ENCODE results near the gene NLRP12. TPM values are rescaled to one million over a fixed set of nuclear protein-coding genes. Genes with fewer than 3 reads are reported as not detected.
"Not testable (repeated sequence)": the region's sequence is repeated elsewhere in the genome, so short reads cannot be mapped to it uniquely, and the experiment has no call there.

The NLRP12 gene
- total and polyA plus RNA-seq, 10 of the 15 experiments (the other 5 are each of a cell fraction or from before 2014, with no cell fraction given): not detected

- no peak for TF ChIP-seq USF1 (IDR thresholded peaks at IDR 0.05; ENCODE audit: borderline replicate concordance, extremely low read length, insufficient read depth, low read depth, low read length)
- no peak for TF ChIP-seq RB1 (IDR thresholded peaks at IDR 0.05; ENCODE audit: borderline replicate concordance)
Observed at GRCh38 chr19:53775524-53775923, 48.6 kb downstream of the NLRP12 start (continued).

- RAD21 ChIA-PET (ENCODE audit: unreplicated experiment); intact Hi-C loops (cut with micrococcal nuclease; ENCODE audit: unreplicated experiment); POLR2A ChIA-PET; H3K9me3 ChIP-seq (replicated peaks; ENCODE audit: control insufficient read depth, insufficient read depth, low read length); H3K9ac ChIP-seq (ENCODE audit: control insufficient read depth, insufficient read depth, low read length); H3K4me1 ChIP-seq (ENCODE audit: control insufficient read depth, insufficient read depth, low read length); H3K4me2 ChIP-seq (ENCODE audit: control insufficient read depth, insufficient read depth); H3K4me3 ChIP-seq; H4K20me1 ChIP-seq (ENCODE audit: control insufficient read depth, insufficient read depth); in situ Hi-C loops (cut with MboI); SMC1A ChIA-PET (ENCODE audit: uncharacterized antibody, unreplicated experiment); H3K27me3 ChIP-seq (replicated peaks in 1 of 2; ENCODE audit: control insufficient read depth in 2 of 2, insufficient read depth in 2 of 2, low read length in 1 of 2); ATAC-seq; H3K79me2 ChIP-seq (ENCODE audit: control insufficient read depth, insufficient read depth, low read length); DNase-seq (ENCODE audit: low read depth, low spot score); FAIRE-seq; H2AFZ ChIP-seq (ENCODE audit: control insufficient read depth, low read depth, low read length); H3K27ac ChIP-seq (ENCODE audit: control insufficient read depth, insufficient read depth); H3K36me3 ChIP-seq (ENCODE audit: control insufficient read depth in 2 of 2, insufficient read depth in 2 of 2, low read length in 1 of 2); BruUV-seq (replicated peaks): not testable (repeated sequence)
- CTCF ChIA-PET: interaction anchor here (1.0 kb wide), 1 partner anchor 19 kb away, joined by 4 read pairs; no protein-coding TSS in a partner anchor
- WGBS (ENCODE audit: insufficient coverage, insufficient replicate concordance, low lambda C conversion rate, missing lambda C conversion rate): 44% methylated on average over 7 of the region's 7 CpGs
Observed at GRCh38 chr19:53774491-53774890, 49.6 kb downstream of the NLRP12 start.

- Histone ChIP-seq H3K79me2 (ENCODE audit: control insufficient read depth, insufficient read depth, low read length) (no peaks in the 10 kb centered on the region), H3K27ac (ENCODE audit: control insufficient read depth, insufficient read depth) (no peak overlapping the region), H4K20me1 (ENCODE audit: control insufficient read depth, insufficient read depth) (no peaks in the 10 kb centered on the region), H3K9ac (ENCODE audit: control insufficient read depth, insufficient read depth, low read length) (no peak overlapping the region), H3K4me3 (no peak overlapping the region), H3K27me3 (replicated peaks in 1 of 2; ENCODE audit: control insufficient read depth in 2 of 2, insufficient read depth in 2 of 2, low read length in 1 of 2) (no peaks in the 10 kb centered on the region), H2AFZ (ENCODE audit: control insufficient read depth, low read depth, low read length) (no peak overlapping the region), H3K4me1 (ENCODE audit: control insufficient read depth, insufficient read depth, low read length) (no peaks in the 10 kb centered on the region), H3K9me3 (replicated peaks; ENCODE audit: control insufficient read depth, insufficient read depth, low read length) (no peaks in the 10 kb centered on the region; the same call in 2 of the 3 replicates), H3K36me3 (ENCODE audit: control insufficient read depth in 2 of 2, insufficient read depth in 2 of 2, low read length in 1 of 2) (no peaks in the 10 kb centered on the region), H3K4me2 (ENCODE audit: control insufficient read depth, insufficient read depth) (no peak overlapping the region)
- SMC1A ChIA-PET (ENCODE audit: uncharacterized antibody, unreplicated experiment): no interaction called here
- DNase-seq (ENCODE audit: low read depth, low spot score) (no peak), ATAC-seq (no peak), FAIRE-seq (no peak)
- no TSS peak for BruUV-seq (replicated peaks)
- intact Hi-C loops (cut with micrococcal nuclease; ENCODE audit: unreplicated experiment) (no loop called here), in situ Hi-C loops (cut with MboI) (no loop called here)
- POLR2A ChIA-PET: no interaction called here
- CTCF ChIA-PET: interaction anchor here (1.0 kb wide), 1 partner anchor 19 kb away, joined by 4 read pairs; no protein-coding TSS in a partner anchor
- RAD21 ChIA-PET (ENCODE audit: unreplicated experiment): no interaction called here
- WGBS (ENCODE audit: insufficient coverage, insufficient replicate concordance, low lambda C conversion rate, missing lambda C conversion rate): 24% methylated on average over 4 of the region's 4 CpGs
- TF ChIP-seq TCF12 (IDR thresholded peaks at IDR 0.05; ENCODE audit: low read depth, low read length): no peak
- TF ChIP-seq POLR2AphosphoS5 (IDR thresholded peaks at IDR 0.05; ENCODE audit: low read length): no peak
- TF ChIP-seq EZH2 (IDR thresholded peaks at IDR 0.05; ENCODE audit: borderline replicate concordance, control insufficient read depth, low read depth, low read length): no peak
- TF ChIP-seq RFX5 (IDR thresholded peaks at IDR 0.05; ENCODE audit: low read depth, low read length): no peak
- TF ChIP-seq NBN (IDR thresholded peaks at IDR 0.05): no peak
- no peak for TF ChIP-seq CEBPZ (IDR thresholded peaks at IDR 0.05; ENCODE audit: low read depth, low read length)
- no peak for TF ChIP-seq KDM1A (IDR thresholded peaks at IDR 0.05; ENCODE audit: borderline replicate concordance)
Observed at GRCh38 chr19:53773999-53774398, 50.1 kb downstream of the NLRP12 start.

All from GM12878 (cell line).